BLaER1 treated with 17β-estradiol and CSF1 and Interleukin-3, amounts not matched to agents 10 nM and 100 nM (cell line): Measurements from ENCODE around the gene CAPN1.

Source experiments
- H3K27ac ChIP-seq, 11 experiments: shearing (Covaris generic); formaldehyde crosslinking; 2 replicates each; pipeline ENCODE4 v1.8.1; 2022
- H3K27me3 ChIP-seq, 11 experiments: shearing (Covaris generic); formaldehyde crosslinking; 2 replicates each; pipeline ENCODE4 v1.8.1; 2022
- H3K36me3 ChIP-seq, 11 experiments: shearing (Covaris generic); formaldehyde crosslinking; 2 replicates each; pipeline ENCODE4 v1.8.1; 2022
- H3K4me1 ChIP-seq, 10 experiments: shearing (Covaris generic); formaldehyde crosslinking; 2 replicates each; pipeline ENCODE4 v1.8.1; 2022
- H3K4me2 ChIP-seq, 11 experiments: shearing (Covaris generic); formaldehyde crosslinking; 2 replicates each; pipeline ENCODE4 v1.8.1; 2022
- H3K4me3 ChIP-seq, 10 experiments: shearing (Covaris generic); formaldehyde crosslinking; 2 replicates each; pipeline ENCODE4 v1.8.1; 2022
- H3K9ac ChIP-seq, 11 experiments: shearing (Covaris generic); formaldehyde crosslinking; 2 replicates each; pipeline ENCODE4 v1.8.1; 2022
- H3K9me3 ChIP-seq, 11 experiments: shearing (Covaris generic); formaldehyde crosslinking; replicated peaks in 1 of 11; 2 replicates each; pipeline ENCODE4 v1.8.1; 2022
- H4K20me1 ChIP-seq, 11 experiments: shearing (Covaris generic); formaldehyde crosslinking; 2 replicates each; pipeline ENCODE4 v1.8.1; 2022
- Cebpa-rat ChIP-seq, 11 experiments: shearing (Covaris generic); IDR thresholded peaks; 2 replicates each; pipeline ENCODE4 v1.8.1; 2022

CAPN1 gene

GRCh38 chr11:65156256-65156655 is 25.5 kb upstream of the CAPN1 start:
- H3K4me1 ChIP-seq = peaks cover 0 to 22% (median 7%) of the 10 kb centered on the region in 10 experiments; a peak in 15 of 20 replicates
- no peak for TF ChIP-seq Cebpa-rat (IDR thresholded peaks at IDR 0.05)
- H3K27me3 ChIP-seq = no peaks in the 10 kb centered on the region
- H3K4me3 ChIP-seq = no peak overlapping the region
- no peak overlapping the region for H3K4me2 ChIP-seq
- H3K27ac ChIP-seq = no peak overlapping the region
- H3K36me3 ChIP-seq = no peaks in the 10 kb centered on the region
- no peaks in the 10 kb centered on the region for H4K20me1 ChIP-seq
- no peak overlapping the region for H3K9ac ChIP-seq
- H3K9me3 ChIP-seq = no peaks in the 10 kb centered on the region

- H3K36me3 ChIP-seq = no peaks in the 10 kb centered on the region
- H3K4me3 ChIP-seq = no peak overlapping the region
- no peaks in the 10 kb centered on the region for H3K9me3 ChIP-seq
- TF ChIP-seq Cebpa-rat (IDR thresholded peaks at IDR 0.05) = no peak
- no peaks in the 10 kb centered on the region for H4K20me1 ChIP-seq
- H3K27me3 ChIP-seq = no peaks in the 10 kb centered on the region
- no peak overlapping the region for H3K27ac ChIP-seq
- H3K4me1 ChIP-seq = peaks cover 0 to 15% (median 2%) of the 10 kb centered on the region in 10 experiments; a peak in 10 of 20 replicates
- H3K4me2 ChIP-seq = no peak overlapping the region
- H3K9ac ChIP-seq = no peak overlapping the region
Observed at GRCh38 chr11:65156926-65157325, 24.8 kb upstream of the CAPN1 start.

GRCh38 chr11:65157336-65157735 is 24.4 kb upstream of the CAPN1 start:
- no peaks in the 10 kb centered on the region for H3K36me3 ChIP-seq

GRCh38 chr11:65159012-65159411 is 22.7 kb upstream of the CAPN1 start:
- Histone ChIP-seq H3K4me1 (no peaks in the 10 kb centered on the region), H4K20me1 (no peaks in the 10 kb centered on the region)
- TF ChIP-seq Cebpa-rat (IDR thresholded peaks at IDR 0.05) = no peak

More at GRCh38 chr11:65157336-65157735, 24.4 kb upstream of the CAPN1 start:
- H3K27me3 ChIP-seq = no peaks in the 10 kb centered on the region
- peaks cover 0 to 11% (median under 1%) of the 10 kb centered on the region in 10 experiments; a peak in 8 of 20 replicates for H3K4me1 ChIP-seq
- H3K9ac ChIP-seq = no peak overlapping the region
- no peaks in the 10 kb centered on the region for H4K20me1 ChIP-seq
- H3K9me3 ChIP-seq = no peaks in the 10 kb centered on the region
- no peak for TF ChIP-seq Cebpa-rat (IDR thresholded peaks at IDR 0.05)
- H3K27ac ChIP-seq = no peak overlapping the region
- H3K4me3 ChIP-seq = no peak overlapping the region
- H3K4me2 ChIP-seq = no peak overlapping the region

GRCh38 chr11:65160643-65161042 is 21.1 kb upstream of the CAPN1 start:
- no peak for TF ChIP-seq Cebpa-rat (IDR thresholded peaks at IDR 0.05)
- no peaks in the 10 kb centered on the region for H4K20me1 ChIP-seq
- no peak overlapping the region for H3K4me2 ChIP-seq

More at GRCh38 chr11:65159012-65159411, 22.7 kb upstream of the CAPN1 start:
- H3K27ac ChIP-seq = no peak overlapping the region
- H3K36me3 ChIP-seq = no peaks in the 10 kb centered on the region
- no peaks in the 10 kb centered on the region for H3K9me3 ChIP-seq
- no peak overlapping the region for H3K4me2 ChIP-seq
- no peaks in the 10 kb centered on the region for H3K27me3 ChIP-seq
- H3K9ac ChIP-seq = no peak overlapping the region
- H3K4me3 ChIP-seq = no peak overlapping the region

GRCh38 chr11:65163684-65164083 is 18.0 kb upstream of the CAPN1 start:
- Histone ChIP-seq H3K27ac (no peak overlapping the region), H3K27me3 (no peaks in the 10 kb centered on the region), H3K9me3 (no peaks in the 10 kb centered on the region), H3K4me2 (no peak overlapping the region), H3K36me3 (no peaks in the 10 kb centered on the region), H3K4me1 (peaks cover 0 to 4% (median 2%) of the 10 kb centered on the region in 10 experiments; a peak in 12 of 20 replicates), H4K20me1 (no peaks in the 10 kb centered on the region), H3K9ac (no peak overlapping the region), H3K4me3 (no peak overlapping the region)
- no peak for TF ChIP-seq Cebpa-rat (IDR thresholded peaks at IDR 0.05)

More at GRCh38 chr11:65160643-65161042, 21.1 kb upstream of the CAPN1 start:
- Histone ChIP-seq H3K9me3 (no peaks in the 10 kb centered on the region), H3K36me3 (no peaks in the 10 kb centered on the region), H3K27ac (no peak overlapping the region), H3K9ac (no peak overlapping the region), H3K27me3 (no peaks in the 10 kb centered on the region), H3K4me1 (no peaks in the 10 kb centered on the region), H3K4me3 (no peak overlapping the region)

GRCh38 chr11:65165410-65166317 is 16.1 kb upstream of the CAPN1 start:
- Histone ChIP-seq H3K9ac (no peak overlapping the region), H3K4me1 (peaks cover 9 to 19% (median 17%) of the 10 kb centered on the region in 10 experiments)

GRCh38 chr11:65166893-65167292 is 14.8 kb upstream of the CAPN1 start:
- H3K36me3 ChIP-seq = no peaks in the 10 kb centered on the region
- H3K9ac ChIP-seq = no peak overlapping the region
- TF ChIP-seq Cebpa-rat (IDR thresholded peaks at IDR 0.05) = no peak
- H3K27me3 ChIP-seq = no peaks in the 10 kb centered on the region
- no peaks in the 10 kb centered on the region for H4K20me1 ChIP-seq
- no peak overlapping the region for H3K4me3 ChIP-seq
- peaks cover 9 to 25% (median 18%) of the 10 kb centered on the region in 10 experiments for H3K4me1 ChIP-seq
- H3K4me2 ChIP-seq = no peak overlapping the region
- H3K27ac ChIP-seq = no peak overlapping the region
- no peaks in the 10 kb centered on the region for H3K9me3 ChIP-seq

More at GRCh38 chr11:65165410-65166317, 16.1 kb upstream of the CAPN1 start:
- no peaks in the 10 kb centered on the region for H4K20me1 ChIP-seq
- no peaks in the 10 kb centered on the region for H3K36me3 ChIP-seq
- H3K27me3 ChIP-seq = no peaks in the 10 kb centered on the region
- H3K4me3 ChIP-seq = no peak overlapping the region
- H3K9me3 ChIP-seq = no peaks in the 10 kb centered on the region
- H3K4me2 ChIP-seq = no peak overlapping the region
- no peak for TF ChIP-seq Cebpa-rat (IDR thresholded peaks at IDR 0.05)
- H3K27ac ChIP-seq = no peak overlapping the region

- no peak for TF ChIP-seq Cebpa-rat (IDR thresholded peaks at IDR 0.05)
- Histone ChIP-seq H3K4me2 (no peak overlapping the region), H3K4me3 (no peak overlapping the region), H3K27me3 (no peaks in the 10 kb centered on the region), H3K4me1 (peaks cover 9 to 25% (median 18%) of the 10 kb centered on the region in 10 experiments), H3K9ac (no peak overlapping the region), H3K27ac (no peak overlapping the region), H3K36me3 (no peaks in the 10 kb centered on the region), H3K9me3 (no peaks in the 10 kb centered on the region), H4K20me1 (no peaks in the 10 kb centered on the region)
Observed at GRCh38 chr11:65167656-65168055, 14.1 kb upstream of the CAPN1 start.
